ENCODE data around the gene PIP4P1. TPM values are rescaled to one million over a fixed set of nuclear protein-coding genes. Genes with fewer than 3 reads are reported as not detected.

Gene PIP4P1
- total RNA-seq, 1 experiment from 2014 or later = 32.4 TPM

- Histone ChIP-seq H3K27me3 (replicated peaks; ENCODE audit: insufficient read depth, low read depth, low read length, poor library complexity) (no peaks in the 10 kb centered on the region), H3K4me1 (ENCODE audit: insufficient read depth, low read length, poor library complexity, severe bottlenecking) (no peaks in the 10 kb centered on the region), H3K4me3 (ENCODE audit: low read depth, low read length, poor library complexity, severe bottlenecking) (no peak overlapping the region), H3K9me3 (ENCODE audit: low read depth, low read length, poor library complexity, severe bottlenecking) (no peaks in the 10 kb centered on the region), H3K36me3 (ENCODE audit: insufficient read depth, low read length, poor library complexity, severe bottlenecking) (no peaks in the 10 kb centered on the region), H3K27ac (ENCODE audit: low read depth, low read length, poor library complexity, severe bottlenecking) (no peak overlapping the region)
- no TSS peak for BruUV-seq (replicated peaks)
- DNase-seq (ENCODE audit: low spot score) = no peak
- CTCF ChIA-PET = no interaction called here
- POLR2A ChIA-PET (ENCODE audit: low non-redundant PET) = no interaction called here
- intact Hi-C loops (cut with micrococcal nuclease; ENCODE audit: unreplicated experiment) = no loop called here
- no peak for TF ChIP-seq EZH2 (IDR thresholded peaks at IDR 0.05; ENCODE audit: borderline replicate concordance, low read depth, low read length, poor library complexity, severe bottlenecking)
- TF ChIP-seq CTCF (conservative IDR thresholded peaks at IDR 0.05; ENCODE audit: low read depth, low read length) = no peak
Measured at GRCh38 chr14:20419419-20419818, 41.8 kb downstream of the PIP4P1 start.

- DNase-seq (ENCODE audit: low spot score) = no peak
- TF ChIP-seq EZH2 (IDR thresholded peaks at IDR 0.05; ENCODE audit: borderline replicate concordance, low read depth, low read length, poor library complexity, severe bottlenecking) = no peak
- no peak for TF ChIP-seq CTCF (conservative IDR thresholded peaks at IDR 0.05; ENCODE audit: low read depth, low read length)
- Histone ChIP-seq H3K9me3 (ENCODE audit: low read depth, low read length, poor library complexity, severe bottlenecking) (no peaks in the 10 kb centered on the region), H3K4me1 (ENCODE audit: insufficient read depth, low read length, poor library complexity, severe bottlenecking) (peaks cover 8% of the 10 kb centered on the region), H3K27me3 (replicated peaks; ENCODE audit: insufficient read depth, low read depth, low read length, poor library complexity) (no peaks in the 10 kb centered on the region), H3K4me3 (ENCODE audit: low read depth, low read length, poor library complexity, severe bottlenecking) (no peak overlapping the region), H3K36me3 (ENCODE audit: insufficient read depth, low read length, poor library complexity, severe bottlenecking) (no peaks in the 10 kb centered on the region), H3K27ac (ENCODE audit: low read depth, low read length, poor library complexity, severe bottlenecking) (no peak overlapping the region)
- BruUV-seq (replicated peaks) = no TSS peak
- CTCF ChIA-PET = no interaction called here
- intact Hi-C loops (cut with micrococcal nuclease; ENCODE audit: unreplicated experiment) = no loop called here
- POLR2A ChIA-PET (ENCODE audit: low non-redundant PET) = no interaction called here
Measured at GRCh38 chr14:20418501-20418909, 42.7 kb downstream of the PIP4P1 start.

- Histone ChIP-seq H3K4me1 (ENCODE audit: insufficient read depth, low read length, poor library complexity, severe bottlenecking) (peaks cover 8% of the 10 kb centered on the region), H3K36me3 (ENCODE audit: insufficient read depth, low read length, poor library complexity, severe bottlenecking) (no peaks in the 10 kb centered on the region), H3K27ac (ENCODE audit: low read depth, low read length, poor library complexity, severe bottlenecking) (no peak overlapping the region), H3K9me3 (ENCODE audit: low read depth, low read length, poor library complexity, severe bottlenecking) (no peaks in the 10 kb centered on the region), H3K27me3 (replicated peaks; ENCODE audit: insufficient read depth, low read depth, low read length, poor library complexity) (no peaks in the 10 kb centered on the region), H3K4me3 (ENCODE audit: low read depth, low read length, poor library complexity, severe bottlenecking) (no peak overlapping the region)
- POLR2A ChIA-PET (ENCODE audit: low non-redundant PET) = no interaction called here
- TF ChIP-seq EZH2 (IDR thresholded peaks at IDR 0.05; ENCODE audit: borderline replicate concordance, low read depth, low read length, poor library complexity, severe bottlenecking) (no peak), CTCF (conservative IDR thresholded peaks at IDR 0.05; ENCODE audit: low read depth, low read length) (no peak)
- CTCF ChIA-PET = no interaction called here
- no TSS peak for BruUV-seq (replicated peaks)
- intact Hi-C loops (cut with micrococcal nuclease; ENCODE audit: unreplicated experiment) = no loop called here
- DNase-seq (ENCODE audit: low spot score) = no peak
Measured at GRCh38 chr14:20417250-20418186, 43.7 kb downstream of the PIP4P1 start.

All from A673 (cell line).